Measurements from ENCODE around the gene CYSTM1. TPM values are rescaled to one million over a fixed set of nuclear protein-coding genes. Genes with fewer than 3 reads are reported as not detected.

The CYSTM1 gene
- total RNA-seq, 1 donor from 2014 or later: 22.4 TPM

DNA sequence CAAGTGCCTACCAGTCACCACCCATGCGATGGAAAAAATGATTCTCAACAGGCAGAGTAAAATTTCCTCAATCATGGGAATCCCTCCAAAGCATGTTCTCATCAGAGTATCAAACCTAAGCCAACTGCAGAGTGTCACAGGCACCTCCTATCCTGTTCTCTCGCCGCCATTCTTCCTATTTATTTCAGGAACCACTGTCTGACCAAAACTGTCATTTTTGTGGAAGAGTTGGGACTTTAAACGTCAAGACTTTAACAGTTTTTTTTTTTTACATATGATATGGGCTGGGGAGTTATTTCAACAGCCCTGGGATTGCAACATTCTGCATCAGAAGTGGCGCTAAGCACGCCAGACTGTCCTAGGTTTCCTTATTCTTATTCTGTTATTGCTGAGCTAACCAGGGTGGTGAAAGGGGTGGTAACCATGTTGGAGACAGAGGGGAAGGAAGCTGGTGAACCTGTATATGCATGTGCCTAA is 98.5 kb downstream of the CYSTM1 start:
- TF ChIP-seq, protein P1, sequence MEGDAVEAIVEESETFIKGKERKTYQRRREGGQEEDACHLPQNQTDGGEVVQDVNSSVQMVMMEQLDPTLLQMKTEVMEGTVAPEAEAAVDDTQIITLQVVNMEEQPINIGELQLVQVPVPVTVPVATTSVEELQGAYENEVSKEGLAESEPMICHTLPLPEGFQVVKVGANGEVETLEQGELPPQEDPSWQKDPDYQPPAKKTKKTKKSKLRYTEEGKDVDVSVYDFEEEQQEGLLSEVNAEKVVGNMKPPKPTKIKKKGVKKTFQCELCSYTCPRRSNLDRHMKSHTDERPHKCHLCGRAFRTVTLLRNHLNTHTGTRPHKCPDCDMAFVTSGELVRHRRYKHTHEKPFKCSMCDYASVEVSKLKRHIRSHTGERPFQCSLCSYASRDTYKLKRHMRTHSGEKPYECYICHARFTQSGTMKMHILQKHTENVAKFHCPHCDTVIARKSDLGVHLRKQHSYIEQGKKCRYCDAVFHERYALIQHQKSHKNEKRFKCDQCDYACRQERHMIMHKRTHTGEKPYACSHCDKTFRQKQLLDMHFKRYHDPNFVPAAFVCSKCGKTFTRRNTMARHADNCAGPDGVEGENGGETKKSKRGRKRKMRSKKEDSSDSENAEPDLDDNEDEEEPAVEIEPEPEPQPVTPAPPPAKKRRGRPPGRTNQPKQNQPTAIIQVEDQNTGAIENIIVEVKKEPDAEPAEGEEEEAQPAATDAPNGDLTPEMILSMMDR (IDR thresholded peaks at IDR 0.05; ENCODE audit: insufficient read depth, low read length, severe bottlenecking): no peak
- DNase-seq (ENCODE audit: low read depth): no peak

DNA sequence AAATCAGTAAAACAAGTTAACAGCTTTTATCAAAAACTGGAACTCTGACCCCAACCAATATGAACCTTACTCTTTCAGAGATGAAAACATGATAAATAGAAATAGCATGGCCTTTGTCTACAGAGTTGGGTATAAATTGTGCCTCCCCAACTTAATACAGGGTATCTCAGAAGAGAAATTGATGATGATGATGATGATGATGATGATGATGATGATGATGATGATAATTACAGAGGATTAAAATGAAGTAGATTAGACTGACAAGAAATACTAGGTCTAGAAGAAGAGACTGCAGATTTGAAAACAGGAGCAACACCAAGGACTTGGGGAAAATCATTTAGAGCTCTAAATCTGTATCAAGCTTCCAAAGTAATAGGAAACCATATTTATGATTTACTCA is 100.8 kb downstream of the CYSTM1 start:
- no peak for DNase-seq (ENCODE audit: low read depth)

More for the DNA sequence above, 98.5 kb downstream of the CYSTM1 start:
- no peak overlapping the region for H3K4me3 ChIP-seq (ENCODE audit: low read depth, low read length)
- H3K36me3 ChIP-seq (ENCODE audit: control insufficient read depth, insufficient read depth, low read length): no peaks in the 10 kb centered on the region
- no peaks in the 10 kb centered on the region for H3K27me3 ChIP-seq (ENCODE audit: control insufficient read depth, insufficient read depth, low read length)
- FAIRE-seq: no peak

DNA sequence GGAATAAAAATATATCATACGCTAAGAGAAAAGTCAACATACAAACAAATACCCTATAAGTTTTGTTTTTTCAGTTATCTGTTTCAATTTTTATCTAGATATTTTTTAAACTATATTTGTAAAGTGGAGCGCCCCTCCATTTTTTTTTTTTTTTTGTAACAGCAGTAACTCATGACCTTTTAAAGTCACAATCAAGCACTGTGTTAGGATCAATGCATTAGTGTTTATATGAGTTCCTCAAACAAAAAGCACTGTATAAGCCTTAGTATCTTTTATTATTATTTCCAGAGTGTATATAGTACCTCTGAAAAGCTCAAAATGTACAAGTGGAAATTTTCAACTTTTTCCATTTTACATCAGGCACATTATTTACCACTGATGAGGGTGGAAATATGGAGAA is 107.3 kb downstream of the CYSTM1 start:
- FAIRE-seq (no peak), DNase-seq (ENCODE audit: low read depth) (no peak)
- TF ChIP-seq, protein P1 (IDR thresholded peaks at IDR 0.05; ENCODE audit: insufficient read depth, low read length, severe bottlenecking): no peak
- Histone ChIP-seq H3K4me3 (ENCODE audit: low read depth, low read length) (no peak overlapping the region), H3K27me3 (ENCODE audit: control insufficient read depth, insufficient read depth, low read length) (no peaks in the 10 kb centered on the region), H3K36me3 (ENCODE audit: control insufficient read depth, insufficient read depth, low read length) (no peaks in the 10 kb centered on the region)

More for the DNA sequence above, 100.8 kb downstream of the CYSTM1 start:
- no peak for FAIRE-seq
- Histone ChIP-seq H3K4me3 (ENCODE audit: low read depth, low read length) (no peak overlapping the region), H3K36me3 (ENCODE audit: control insufficient read depth, insufficient read depth, low read length) (no peaks in the 10 kb centered on the region), H3K27me3 (ENCODE audit: control insufficient read depth, insufficient read depth, low read length) (no peaks in the 10 kb centered on the region)
- TF ChIP-seq, protein P1 (IDR thresholded peaks at IDR 0.05; ENCODE audit: insufficient read depth, low read length, severe bottlenecking): no peak

DNA sequence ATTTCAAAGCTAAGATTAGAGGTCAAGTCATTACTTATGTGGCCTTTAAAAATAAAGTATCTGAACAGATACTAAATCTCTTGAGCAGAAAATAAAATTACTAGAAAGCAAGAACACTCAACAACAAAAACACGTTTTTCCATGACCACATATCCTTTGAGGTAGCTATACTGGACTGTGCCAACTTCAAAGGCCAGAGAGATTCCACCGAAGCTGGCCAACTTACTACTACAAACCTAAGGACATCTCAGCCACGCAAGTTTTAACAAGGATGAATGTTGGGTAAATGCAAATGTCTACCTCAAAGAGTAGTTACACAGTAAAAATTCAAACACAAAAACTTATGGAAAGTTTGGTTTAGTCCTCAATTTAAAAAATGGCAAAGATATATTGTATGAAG is 109.0 kb downstream of the CYSTM1 start:
- FAIRE-seq: no peak
- H3K36me3 ChIP-seq (ENCODE audit: control insufficient read depth, insufficient read depth, low read length): no peaks in the 10 kb centered on the region
- TF ChIP-seq, protein P1 (IDR thresholded peaks at IDR 0.05; ENCODE audit: insufficient read depth, low read length, severe bottlenecking): no peak
- no peak overlapping the region for H3K4me3 ChIP-seq (ENCODE audit: low read depth, low read length)
- no peaks in the 10 kb centered on the region for H3K27me3 ChIP-seq (ENCODE audit: control insufficient read depth, insufficient read depth, low read length)
- DNase-seq (ENCODE audit: low read depth): no peak

DNA sequence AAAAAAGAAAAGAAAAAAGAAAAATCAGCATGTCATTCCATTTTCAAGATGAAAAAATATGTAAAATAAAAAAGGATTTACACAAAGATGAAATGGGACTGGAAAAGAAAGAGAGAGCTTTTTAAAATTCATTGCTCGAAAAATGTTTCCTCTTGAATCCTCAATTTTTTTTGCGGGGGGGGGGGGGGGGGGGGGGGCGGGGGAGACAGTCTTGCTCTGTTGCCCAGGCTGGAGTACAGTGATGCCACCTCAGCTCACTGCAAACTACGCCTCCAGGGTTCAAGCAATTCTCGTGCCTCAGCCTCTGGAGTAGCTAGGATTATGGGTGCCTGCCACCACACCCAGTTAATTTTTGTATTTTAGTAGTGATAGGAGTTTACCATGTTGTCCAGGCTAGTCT is 111.4 kb downstream of the CYSTM1 start:
- FAIRE-seq (no peak), DNase-seq (ENCODE audit: low read depth) (no peak)
- Histone ChIP-seq H3K27me3 (ENCODE audit: control insufficient read depth, insufficient read depth, low read length) (no peaks in the 10 kb centered on the region), H3K36me3 (ENCODE audit: control insufficient read depth, insufficient read depth, low read length) (peaks cover 2% of the 10 kb centered on the region), H3K4me3 (ENCODE audit: low read depth, low read length) (no peak overlapping the region)
- TF ChIP-seq, protein P1 (IDR thresholded peaks at IDR 0.05; ENCODE audit: insufficient read depth, low read length, severe bottlenecking): no peak
